CD14-positive monocyte (primary cell): Measurements from ENCODE around the gene TCEANC. TPM values are rescaled to one million over a fixed set of nuclear protein-coding genes. Genes with fewer than 3 reads are reported as not detected.

Source experiments
- DNase-seq, 3 donors: peaks; one replicate each; pipeline ENCODE4 v3.0.0-alpha.2; 2011 to 2022
- H2AFZ ChIP-seq: 2 replicates; pipeline ENCODE4 v1.6.0; 2012; ENCODE audit warnings: mild to moderate bottlenecking, low read depth, low read length, inconsistent platforms; ENCODE audit not compliant: insufficient read depth, poor library complexity, severe bottlenecking
- H3K27ac ChIP-seq, 2 donors: 1 replicate in 1 of 2; 2 replicates in 1 of 2; pipeline ENCODE4 v1.5.1; 2012 to 2013; ENCODE audit warnings: low read length in 2 of 2, control low read depth in 1 of 2, inconsistent platforms in 1 of 2, low read depth in 1 of 2, mild to moderate bottlenecking in 1 of 2
- H3K27me3 ChIP-seq, 2 donors: one replicate each; pipeline versions ENCODE4 v1.6.0 to v1.6.1; 2011 to 2013; ENCODE audit warnings: low read length in 2 of 2; ENCODE audit not compliant: control insufficient read depth in 2 of 2, insufficient read depth in 2 of 2
- H3K36me3 ChIP-seq, 2 donors: replicated peaks in 1 of 2; 1 replicate in 1 of 2; 2 replicates in 1 of 2; pipeline versions ENCODE4 v1.5.1 to v1.6.1; 2012 to 2013; ENCODE audit warnings: low read length in 2 of 2, control low read depth in 1 of 2, inconsistent platforms in 1 of 2, mild to moderate bottlenecking in 1 of 2; ENCODE audit not compliant: insufficient read depth in 2 of 2, control insufficient read depth in 1 of 2
- H3K4me1 ChIP-seq, 2 donors: 1 replicate in 1 of 2; 2 replicates in 1 of 2; pipeline versions ENCODE4 v1.5.1 to v1.6.1; 2012 to 2013; ENCODE audit warnings: low read length in 2 of 2, control low read depth in 1 of 2, inconsistent platforms in 1 of 2, mild to moderate bottlenecking in 1 of 2, moderate library complexity in 1 of 2; ENCODE audit not compliant: insufficient read depth in 2 of 2, control insufficient read depth in 1 of 2
- H3K4me2 ChIP-seq: replicated peaks from 2 replicates; pipeline ENCODE3; 2012; ENCODE audit warnings: low read length, moderate library complexity, mild to moderate bottlenecking; ENCODE audit not compliant: poor library complexity, severe bottlenecking; ENCODE audit errors: extremely low read depth
- H3K4me3 ChIP-seq, 3 experiments: fragments of 200-600 bp in 1 of 3; sonication (generic) in 1 of 3; replicated peaks in 1 of 3; 1 replicate in 2 of 3; 2 replicates in 1 of 3; pipeline ENCODE4 v1.5.1; 2011 to 2013; ENCODE audit warnings: low read length in 3 of 3, mild to moderate bottlenecking in 3 of 3, control low read depth in 2 of 3, low read depth in 2 of 3, inconsistent platforms in 1 of 3, moderate library complexity in 1 of 3
- H3K79me2 ChIP-seq: 2 replicates; pipeline ENCODE4 v1.6.0; 2012; ENCODE audit warnings: mild to moderate bottlenecking, control low read depth, inconsistent platforms, low read length, moderate library complexity; ENCODE audit not compliant: insufficient read depth
- H3K9ac ChIP-seq: 2 replicates; pipeline ENCODE4 v1.6.0; 2017; ENCODE audit warnings: low read length, mild to moderate bottlenecking; ENCODE audit not compliant: insufficient read depth, poor library complexity, severe bottlenecking
- H3K9me3 ChIP-seq, 2 donors: replicated peaks in 1 of 2; 1 replicate in 1 of 2; 2 replicates in 1 of 2; pipeline versions ENCODE4 v1.5.1 to v1.6.1; 2012 to 2013; ENCODE audit warnings: low read length in 2 of 2, control low read depth in 1 of 2; ENCODE audit not compliant: control insufficient read depth in 1 of 2, insufficient read depth in 1 of 2
- H4K20me1 ChIP-seq: 2 replicates; pipeline ENCODE4 v1.6.0; 2012; ENCODE audit warnings: mild to moderate bottlenecking, low read length, control low read depth, moderate library complexity; ENCODE audit not compliant: insufficient read depth
- H3K27ac Mint-ChIP-seq, 7 donors: one replicate each; pipeline ENCODE4 v1.8.0; 2020; ENCODE audit warnings: mild to moderate bottlenecking in 7 of 7, mixed read lengths in 7 of 7, moderate library complexity in 6 of 7, inconsistent platforms in 2 of 7
- H3K27me3 Mint-ChIP-seq, 3 donors: one replicate each; pipeline ENCODE4 v1.8.0; 2021 to 2022; ENCODE audit warnings: low read depth in 3 of 3, mild to moderate bottlenecking in 3 of 3, mixed read lengths in 3 of 3, moderate library complexity in 3 of 3, inconsistent platforms in 1 of 3
- H3K36me3 Mint-ChIP-seq, 2 donors: one replicate each; pipeline ENCODE4 v1.8.0; 2020; ENCODE audit warnings: mixed read lengths in 2 of 2, inconsistent platforms in 1 of 2, mild to moderate bottlenecking in 1 of 2
- H3K4me1 Mint-ChIP-seq: one replicate; pipeline ENCODE4 v1.8.0; 2020; ENCODE audit warnings: mild to moderate bottlenecking, mixed read lengths
- H3K4me3 Mint-ChIP-seq, 2 donors: one replicate each; pipeline ENCODE4 v1.8.0; 2020; ENCODE audit warnings: mild to moderate bottlenecking in 2 of 2, mixed read lengths in 2 of 2, moderate library complexity in 1 of 2
- H3K9me3 Mint-ChIP-seq, 7 donors: one replicate each; pipeline ENCODE4 v1.8.0; 2020 to 2022; ENCODE audit warnings: mixed read lengths in 7 of 7, mild to moderate bottlenecking in 6 of 7, moderate library complexity in 6 of 7, inconsistent platforms in 2 of 7
- CTCF ChIP-seq: fragments of 200-600 bp; IDR thresholded peaks from one replicate; pipeline ENCODE4 v1.8.0; 2022; ENCODE audit warnings: antibody characterized with exemption, mild to moderate bottlenecking
- WGBS: methylation state at CpG from one replicate; pipeline ENCODE4 v1.1.5; 2013; ENCODE audit warnings: missing lambda C conversion rate; ENCODE audit not compliant: insufficient coverage; 5-methylcytosine and 5-hydroxymethylcytosine counted together
- intact Hi-C, 2 donors: fragments of 100-400 bp; cut with micrococcal nuclease; formaldehyde crosslinking; loops; one replicate each; pipeline versions ENCODE4 v1.15.0 to v1.15.1; 2023
- polyA plus RNA-seq, 3 donors: library from polyadenylated mRNA; depleted of rRNA in 1 of 3; unstranded in 2 of 3; stranded (reverse) in 1 of 3; fragments of 300-500 nt in 2 of 3; fragments of >200 nt in 1 of 3; fragmentation: Illumina TruSeq in 2 of 3; gene quantifications; 1 replicate in 2 of 3; 2 replicates in 1 of 3; pipeline ENCODE4 v1.2.3, GENCODE V29; 2012 to 2021

TCEANC gene
- polyA plus RNA-seq, 3 donors, result 1.6 to 2.8 (median 1.9) TPM

- peaks cover 8 to 11% of the 10 kb centered on the region in 2 donors for H3K9me3 ChIP-seq
- Mint-ChIP-seq H3K4me3 (no peak overlapping the region), H3K27me3 (peaks cover 0 to 26% (median 1%) of the 10 kb centered on the region in 3 donors), H3K27ac (no peak overlapping the region), H3K9me3 (peaks cover 2 to 25% (median 15%) of the 10 kb centered on the region in 7 donors), H3K4me1 (peaks cover 10% of the 10 kb centered on the region), H3K36me3 (peaks cover 8% of the 10 kb centered on the region in 2 donors)
- 100% methylated on average over 1 of the region's 3 CpGs for WGBS
- peaks cover 19 to 21% of the 10 kb centered on the region in 2 donors for H3K4me1 ChIP-seq
- no peak for DNase-seq
- peaks cover 3 to 6% of the 10 kb centered on the region in 2 donors for H3K36me3 ChIP-seq
- TF ChIP-seq CTCF, result no peak
- peaks cover 17% of the 10 kb centered on the region for H3K79me2 ChIP-seq
- H3K4me2 ChIP-seq, result no peak overlapping the region
- H2AFZ ChIP-seq, result no peak overlapping the region
- no peaks in the 10 kb centered on the region for H4K20me1 ChIP-seq
- no peak overlapping the region for H3K9ac ChIP-seq
- no peak overlapping the region for H3K4me3 ChIP-seq
- H3K27ac ChIP-seq, result no peak overlapping the region
- intact Hi-C loops, result loop anchor here (5.0 to 10.0 kb wide), 2 partner anchors 41 to 84 kb away; partner anchors contain the start of genes OFD1 (in 2 of the 2) and TRAPPC2 (in 2 of the 2)
- H3K27me3 ChIP-seq, result no peaks in the 10 kb centered on the region
Observed at GRCh38 chrX:13651150-13651549, 1.8 kb upstream of the TCEANC start.

GRCh38 chrX:13652287-13652793 is 601 bp upstream of the TCEANC start:
- 0% methylated on average over 1 of the region's 7 CpGs for WGBS
- Histone ChIP-seq H3K4me3 (peak overlapping the region; percentile 35 to 72 (median 42)), H3K36me3 (peaks cover 6 to 8% of the 10 kb centered on the region in 2 donors), H3K27me3 (no peaks in the 10 kb centered on the region), H2AFZ (peak overlapping the region; percentile 55), H3K9ac (peak overlapping the region; percentile 83), H3K9me3 (peaks cover 8 to 11% of the 10 kb centered on the region in 2 donors), H3K4me1 (peaks cover 19 to 21% of the 10 kb centered on the region in 2 donors), H3K27ac (peak overlapping the region; percentile 89 to 99), H4K20me1 (no peaks in the 10 kb centered on the region), H3K4me2 (peak overlapping the region; percentile 77), H3K79me2 (peaks cover 17% of the 10 kb centered on the region)
- intact Hi-C loops, result loop anchor here (5.0 to 10.0 kb wide), 2 partner anchors 40 to 82 kb away; partner anchors contain the start of genes OFD1 (in 2 of the 2) and TRAPPC2 (in 2 of the 2)
- Mint-ChIP-seq H3K27ac (peak overlapping the region; percentile 74 to 97 (median 95)), H3K27me3 (peaks cover 0 to 26% (median 1%) of the 10 kb centered on the region in 3 donors), H3K4me1 (peaks cover 9% of the 10 kb centered on the region), H3K9me3 (peaks cover 2 to 25% (median 15%) of the 10 kb centered on the region in 7 donors), H3K4me3 (peak overlapping the region; percentile 74 to 85), H3K36me3 (peaks cover 14 to 17% of the 10 kb centered on the region in 2 donors)
- peak in 2 of 3 donors; percentile 28 to 56 for DNase-seq
- TF ChIP-seq CTCF, result no peak
